Body of pancreas (tissue), 4 donors: ENCODE data around the gene NSD2. TPM values are rescaled to one million over a fixed set of nuclear protein-coding genes. Genes with fewer than 3 reads are reported as not detected.
"Not testable (repeated sequence)": the region's sequence is repeated elsewhere in the genome, so short reads cannot be mapped to it uniquely, and the experiment has no call there.

Experiments
- ATAC-seq: fragments of 150-250 bp; one replicate; pipeline ENCODE4 v1.9.1; 2016
- DNase-seq, 4 donors: peaks; one replicate each; pipeline ENCODE4 v3.0.0-alpha.2; 2019
- H3K27ac ChIP-seq, 4 donors: fragments of 200-600 bp; sonication (generic); 1 replicate in 3 of 4; 2 replicates in 1 of 4; pipeline versions ENCODE4 v1.5.1 to v1.6.1; 2016 to 2019; ENCODE audit warnings: mild to moderate bottlenecking in 1 of 4, mixed read lengths in 1 of 4, moderate library complexity in 1 of 4
- H3K27me3 ChIP-seq, 2 donors: fragments of 200-600 bp; sonication (generic); one replicate each; pipeline ENCODE4 v1.6.0; 2016; ENCODE audit warnings: mild to moderate bottlenecking in 1 of 2
- H3K36me3 ChIP-seq, 2 donors: fragments of 200-600 bp; sonication (generic); replicated peaks in 1 of 2; 2 replicates each; pipeline ENCODE4 v1.5.1; 2016; ENCODE audit warnings: low read depth in 2 of 2; ENCODE audit not compliant: insufficient read depth in 1 of 2
- H3K4me1 ChIP-seq: fragments of 200-600 bp; sonication (generic); one replicate; pipeline ENCODE4 v1.6.0; 2016
- H3K4me3 ChIP-seq, 2 donors: fragments of 200-600 bp; sonication (generic); 1 replicate in 1 of 2; 2 replicates in 1 of 2; pipeline ENCODE4 v1.5.1; 2016 to 2019
- H3K9me3 ChIP-seq, 3 donors: fragments of 200-600 bp; sonication (generic); 1 replicate in 2 of 3; 2 replicates in 1 of 3; pipeline ENCODE4 v1.5.1; 2016
- POLR2A ChIP-seq, 3 donors: fragments of 450-650 bp; IDR thresholded peaks; one replicate each; pipeline ENCODE4 v1.6.1; 2016; ENCODE audit warnings: antibody characterized with exemption in 3 of 3, mild to moderate bottlenecking in 2 of 3
- WGBS, 2 donors: methylation state at CpG; one replicate each; pipeline ENCODE4 v1.1.5; 2017; 5-methylcytosine and 5-hydroxymethylcytosine counted together
- intact Hi-C: fragments of 100-400 bp; cut with DNase I; formaldehyde crosslinking; loops from one replicate; pipeline ENCODE4 v1.15.1; 2023
- total RNA-seq, 2 donors: library from RNA; depleted of rRNA; stranded (reverse); fragments of >200 nt; gene quantifications; one replicate each; pipeline ENCODE4 v1.1.0, GENCODE V29; 2016
- TF ChIP-seq, protein P1 (sequence below), 7 experiments: fragments of 450-650 bp in 4 of 7; fragments of 200-600 bp in 3 of 7; sonication (generic) in 3 of 7; IDR thresholded peaks; one replicate each; pipeline ENCODE4 v1.5.1; 2016 to 2019; ENCODE audit warnings: antibody characterized with exemption in 7 of 7

The NSD2 gene
- total RNA-seq, 2 donors from 2014 or later: 38.1 to 40.2 TPM

DNA sequence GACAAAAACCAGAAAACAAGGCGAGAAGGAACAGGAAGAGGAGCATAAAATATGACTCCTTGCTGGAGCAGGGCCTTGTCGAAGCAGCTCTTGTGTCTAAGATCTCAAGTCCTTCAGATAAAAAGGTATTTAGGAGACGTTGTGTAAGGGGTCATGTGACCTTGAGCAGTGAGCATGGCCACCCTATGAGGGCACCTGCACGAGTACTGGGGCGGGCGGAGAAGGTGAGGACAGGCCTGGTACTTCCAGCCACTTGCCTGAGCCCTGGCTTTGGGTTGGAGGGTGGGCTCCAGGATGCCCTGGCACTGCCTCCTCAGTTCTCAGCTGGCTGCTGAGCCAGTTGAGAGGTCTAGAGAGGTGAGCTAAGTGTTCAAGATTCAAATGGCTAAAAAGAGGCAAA is 29.9 kb downstream of the NSD2 start:
- TF ChIP-seq, protein P1, sequence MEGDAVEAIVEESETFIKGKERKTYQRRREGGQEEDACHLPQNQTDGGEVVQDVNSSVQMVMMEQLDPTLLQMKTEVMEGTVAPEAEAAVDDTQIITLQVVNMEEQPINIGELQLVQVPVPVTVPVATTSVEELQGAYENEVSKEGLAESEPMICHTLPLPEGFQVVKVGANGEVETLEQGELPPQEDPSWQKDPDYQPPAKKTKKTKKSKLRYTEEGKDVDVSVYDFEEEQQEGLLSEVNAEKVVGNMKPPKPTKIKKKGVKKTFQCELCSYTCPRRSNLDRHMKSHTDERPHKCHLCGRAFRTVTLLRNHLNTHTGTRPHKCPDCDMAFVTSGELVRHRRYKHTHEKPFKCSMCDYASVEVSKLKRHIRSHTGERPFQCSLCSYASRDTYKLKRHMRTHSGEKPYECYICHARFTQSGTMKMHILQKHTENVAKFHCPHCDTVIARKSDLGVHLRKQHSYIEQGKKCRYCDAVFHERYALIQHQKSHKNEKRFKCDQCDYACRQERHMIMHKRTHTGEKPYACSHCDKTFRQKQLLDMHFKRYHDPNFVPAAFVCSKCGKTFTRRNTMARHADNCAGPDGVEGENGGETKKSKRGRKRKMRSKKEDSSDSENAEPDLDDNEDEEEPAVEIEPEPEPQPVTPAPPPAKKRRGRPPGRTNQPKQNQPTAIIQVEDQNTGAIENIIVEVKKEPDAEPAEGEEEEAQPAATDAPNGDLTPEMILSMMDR (IDR thresholded peaks at IDR 0.05): no peak
- TF ChIP-seq POLR2A (IDR thresholded peaks at IDR 0.05): no peak
- Histone ChIP-seq H3K4me1 (no peaks in the 10 kb centered on the region), H3K27me3 (no peaks in the 10 kb centered on the region), H3K27ac (no peak overlapping the region), H3K9me3 (no peaks in the 10 kb centered on the region), H3K36me3 (peaks cover 0 to 3% of the 10 kb centered on the region in 2 donors), H3K4me3 (no peak overlapping the region)
- DNase-seq: no peak
- 67 to 72% methylated on average over 3 to 6 of the region's 6 CpGs for WGBS, 2 donors
- ATAC-seq: no peak
- intact Hi-C loops: loop anchor here (10.0 kb wide), 1 partner anchor 46 kb away; the partner anchor contains the start of gene LETM1

DNA sequence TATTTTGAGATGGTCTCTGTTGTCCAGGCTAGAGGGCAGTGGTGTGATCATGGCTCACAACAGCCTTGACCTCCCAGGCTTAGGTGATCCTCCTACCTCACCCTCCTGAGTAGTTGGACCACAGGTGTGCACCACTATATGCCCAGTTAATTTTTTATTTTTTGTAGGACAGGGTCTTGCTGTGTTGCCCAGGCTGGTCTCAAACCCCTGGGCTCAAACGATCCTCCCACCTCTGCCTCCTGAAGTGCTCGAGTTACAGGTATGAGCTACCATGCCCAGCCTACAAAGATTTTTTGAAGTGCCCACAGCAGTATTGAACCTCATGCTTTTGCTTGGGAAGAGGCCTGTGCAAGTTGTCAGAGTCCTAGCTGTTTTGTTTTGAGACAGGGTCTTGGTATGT is 31.1 kb downstream of the NSD2 start:
- H3K27ac ChIP-seq: no peak overlapping the region
- H3K36me3 ChIP-seq: peaks cover 0 to 3% of the 10 kb centered on the region in 2 donors
- ATAC-seq (no peak), DNase-seq (no peak)
- no peaks in the 10 kb centered on the region for H3K27me3 ChIP-seq
- H3K9me3 ChIP-seq: no peaks in the 10 kb centered on the region
- TF ChIP-seq, protein P1 (IDR thresholded peaks at IDR 0.05): no peak
- no peak overlapping the region for H3K4me3 ChIP-seq
- no peaks in the 10 kb centered on the region for H3K4me1 ChIP-seq
- intact Hi-C loops: loop anchor here (10.0 kb wide), 1 partner anchor 47 kb away; the partner anchor contains the start of gene LETM1
- 89 to 95% methylated on average over 2 of the region's 2 CpGs for WGBS, 2 donors

DNA sequence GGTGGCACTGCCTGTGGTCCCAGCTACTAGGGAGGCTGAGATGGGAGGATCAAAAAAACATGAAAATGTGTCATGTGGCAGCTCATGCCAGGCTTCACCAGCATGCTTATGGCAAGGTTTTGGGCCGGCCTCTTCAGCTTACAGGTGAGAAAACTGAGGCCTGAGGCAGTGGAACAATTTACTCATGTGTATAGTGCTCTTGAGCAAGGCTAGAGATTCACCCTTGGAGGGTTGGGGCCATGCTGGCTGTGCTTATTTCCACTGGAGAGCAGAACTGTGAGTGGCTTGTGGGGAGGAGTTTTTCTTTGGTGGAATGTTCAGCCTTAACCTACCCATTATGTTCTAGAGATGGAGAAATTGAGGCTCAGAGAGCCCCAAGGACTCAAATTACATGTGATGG is 31.8 kb downstream of the NSD2 start:
- Histone ChIP-seq H3K4me3 (no peak overlapping the region), H3K4me1 (no peaks in the 10 kb centered on the region), H3K36me3 (peaks cover 0 to 3% of the 10 kb centered on the region in 2 donors), H3K27me3 (no peaks in the 10 kb centered on the region), H3K27ac (no peak overlapping the region), H3K9me3 (no peaks in the 10 kb centered on the region)
- intact Hi-C loops: loop anchor here (10.0 kb wide), 1 partner anchor 48 kb away; the partner anchor contains the start of gene LETM1
- TF ChIP-seq, protein P1 (IDR thresholded peaks at IDR 0.05): no peak
- no peak for TF ChIP-seq POLR2A (IDR thresholded peaks at IDR 0.05)
- WGBS, 2 donors: 75 to 87% methylated on average over 1 of the region's 1 CpG
- no peak for DNase-seq
- no peak for ATAC-seq

DNA sequence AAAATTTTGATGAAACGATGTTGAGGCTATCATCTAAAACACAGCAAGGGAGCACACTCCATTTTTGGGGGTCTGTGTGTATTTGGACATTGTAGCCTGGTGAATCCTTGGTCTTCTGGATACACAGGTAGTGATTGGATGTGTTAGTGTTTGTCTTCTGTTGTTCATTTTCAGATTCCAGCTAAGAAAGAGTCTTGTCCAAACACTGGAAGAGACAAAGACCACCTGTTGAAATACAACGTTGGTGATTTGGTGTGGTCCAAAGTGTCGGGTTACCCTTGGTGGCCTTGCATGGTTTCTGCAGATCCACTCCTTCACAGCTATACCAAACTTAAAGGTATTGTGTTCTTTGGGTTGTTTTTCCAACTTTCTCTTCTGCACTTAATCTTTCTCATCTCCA is 32.8 kb downstream of the NSD2 start:
- 69 to 75% methylated on average over 3 of the region's 3 CpGs for WGBS, 2 donors
- Histone ChIP-seq H3K36me3 (peaks cover 0 to 3% of the 10 kb centered on the region in 2 donors), H3K27ac (no peak overlapping the region), H3K27me3 (no peaks in the 10 kb centered on the region), H3K4me3 (no peak overlapping the region), H3K4me1 (no peaks in the 10 kb centered on the region), H3K9me3 (no peaks in the 10 kb centered on the region)
- DNase-seq (no peak), ATAC-seq (no peak)
- TF ChIP-seq, protein P1 (IDR thresholded peaks at IDR 0.05): no peak
- no peak for TF ChIP-seq POLR2A (IDR thresholded peaks at IDR 0.05)
- intact Hi-C loops: loop anchor here (10.0 kb wide), 1 partner anchor 49 kb away; the partner anchor contains the start of gene LETM1

DNA sequence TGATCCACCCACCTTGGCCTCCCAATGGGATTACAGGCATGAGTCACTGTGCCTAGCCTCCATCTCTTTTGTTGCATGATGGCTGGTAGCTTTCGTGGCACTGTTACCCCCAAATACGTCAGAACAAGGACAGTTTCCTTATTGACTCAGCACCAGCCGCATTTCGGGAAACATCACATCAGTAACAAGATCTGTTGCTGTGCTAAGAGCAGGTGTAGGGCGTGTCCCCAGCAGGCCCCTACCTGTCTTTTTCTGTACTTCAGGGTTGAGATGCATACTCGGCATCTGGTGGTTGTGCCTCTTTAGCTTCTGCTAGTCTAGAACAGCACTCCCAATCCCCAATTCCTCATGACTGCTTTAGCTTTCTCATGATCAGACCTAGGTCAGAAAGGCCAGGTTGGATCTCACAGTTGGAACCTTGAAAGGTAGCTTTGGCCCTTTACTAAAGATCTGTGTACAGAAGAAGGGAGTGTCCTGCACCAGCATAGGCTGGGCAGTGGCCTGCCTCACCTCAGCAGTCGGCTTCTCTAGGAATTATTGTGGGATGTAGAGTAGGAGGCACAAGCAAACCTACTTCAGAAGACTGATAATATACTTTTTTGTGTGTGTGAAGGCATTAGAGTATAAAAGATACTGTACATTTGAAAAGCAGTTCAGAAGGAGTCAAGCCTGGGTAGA is 36.8 kb downstream of the NSD2 start:
- Histone ChIP-seq H3K36me3 (no peaks in the 10 kb centered on the region), H3K9me3 (no peaks in the 10 kb centered on the region), H3K4me1 (no peaks in the 10 kb centered on the region), H3K27ac (no peak overlapping the region), H3K4me3 (no peak overlapping the region), H3K27me3 (no peaks in the 10 kb centered on the region)
- TF ChIP-seq POLR2A (IDR thresholded peaks at IDR 0.05): no peak
- TF ChIP-seq, protein P1 (IDR thresholded peaks at IDR 0.05): no peak
- 84 to 92% methylated on average over 7 of the region's 7 CpGs for WGBS, 2 donors
- intact Hi-C loops: loop anchor here (10.0 kb wide), 1 partner anchor 53 kb away; the partner anchor contains the start of gene LETM1
- ATAC-seq (no peak), DNase-seq (no peak)

DNA sequence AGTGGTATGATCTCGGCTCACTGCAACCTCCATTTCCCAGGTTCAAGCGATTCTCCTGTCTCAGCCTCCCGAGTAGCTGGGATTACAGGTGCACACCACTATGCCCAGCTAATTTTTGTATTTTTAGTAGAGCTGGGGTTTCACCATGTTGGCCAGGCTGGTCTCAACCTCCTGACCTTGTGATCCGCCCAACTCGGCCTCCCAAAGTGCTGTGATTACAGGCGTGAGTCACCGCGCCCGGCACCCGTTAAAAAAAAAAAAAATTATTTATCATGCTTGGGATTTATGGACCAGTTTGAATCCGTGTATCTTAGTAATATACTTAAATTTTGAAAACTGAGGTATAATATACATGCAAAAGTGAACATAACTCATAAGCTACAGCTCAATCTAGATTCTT is 38.5 kb downstream of the NSD2 start:
- DNase-seq, H3K27ac ChIP-seq, ATAC-seq, H3K9me3 ChIP-seq, H3K36me3 ChIP-seq, H3K27me3 ChIP-seq, H3K4me3 ChIP-seq, H3K4me1 ChIP-seq: not testable (repeated sequence)
- intact Hi-C loops: loop anchor here (10.0 kb wide), 1 partner anchor 55 kb away; the partner anchor contains the start of gene LETM1
- 89 to 93% methylated on average over 11 of the region's 11 CpGs for WGBS, 2 donors
